WI38 (cell line): ENCODE measurements around the gene DELE1.

Experiments used
- H3K4me3 ChIP-seq: 2 replicates; pipeline ENCODE4 v1.5.1; 2011; ENCODE audit warnings: low read depth, mild to moderate bottlenecking, control low read depth, low read length
- CTCF ChIP-seq: IDR thresholded peaks from 2 replicates; pipeline ENCODE4 v1.5.1; 2012; ENCODE audit warnings: low read depth, mild to moderate bottlenecking, control low read depth, low read length

Gene DELE1

GRCh38 chr5:141931694-141932093, 8.0 kb downstream of the DELE1 start:
- no peak overlapping the region for H3K4me3 ChIP-seq
- TF ChIP-seq CTCF, result no peak

GRCh38 chr5:141933151-141933550, 9.5 kb downstream of the DELE1 start:
- no peak for TF ChIP-seq CTCF
- H3K4me3 ChIP-seq, result no peak overlapping the region

- no peak overlapping the region for H3K4me3 ChIP-seq
Measured at GRCh38 chr5:141934099-141934844, 10.6 kb downstream of the DELE1 start.

GRCh38 chr5:141935538-141935937, 11.9 kb downstream of the DELE1 start:
- no peak for TF ChIP-seq CTCF
- no peak overlapping the region for H3K4me3 ChIP-seq

More at GRCh38 chr5:141934099-141934844, 10.6 kb downstream of the DELE1 start:
- no peak for TF ChIP-seq CTCF

- TF ChIP-seq CTCF, result 0 out of 2 replicates have a peak, but pooled peaks have one; percentile 12
- no peak overlapping the region for H3K4me3 ChIP-seq
Measured at GRCh38 chr5:141940695-141941271, 17.1 kb downstream of the DELE1 start.

GRCh38 chr5:141941307-141941706, 17.6 kb downstream of the DELE1 start:
- no peak overlapping the region for H3K4me3 ChIP-seq
- TF ChIP-seq CTCF, result no peak

GRCh38 chr5:141941779-141942178, 18.1 kb downstream of the DELE1 start:
- H3K4me3 ChIP-seq, result no peak overlapping the region
- TF ChIP-seq CTCF, result no peak
